Mucosa of rectum (tissue), 2 donors: Measurements from ENCODE around the gene APBA2.

Experiments
- H3K27ac ChIP-seq, 2 donors: one replicate each; pipeline ENCODE4 v1.7.0; 2013; ENCODE audit warnings: inconsistent platforms in 2 of 2, low read depth in 2 of 2, low read length in 2 of 2
- H3K27me3 ChIP-seq, 2 donors: one replicate each; pipeline ENCODE4 v1.7.0; 2013; ENCODE audit warnings: low read length in 2 of 2; ENCODE audit not compliant: control insufficient read depth in 2 of 2, insufficient read depth in 2 of 2
- H3K36me3 ChIP-seq, 2 donors: one replicate each; pipeline ENCODE4 v1.7.0; 2013; ENCODE audit warnings: low read length in 2 of 2; ENCODE audit not compliant: control insufficient read depth in 2 of 2, insufficient read depth in 2 of 2
- H3K4me1 ChIP-seq, 2 donors: one replicate each; pipeline ENCODE4 v1.7.0; 2013; ENCODE audit warnings: low read length in 2 of 2, mild to moderate bottlenecking in 1 of 2; ENCODE audit not compliant: control insufficient read depth in 2 of 2, insufficient read depth in 2 of 2
- H3K4me3 ChIP-seq, 2 donors: one replicate each; pipeline ENCODE4 v1.7.0; 2013; ENCODE audit warnings: low read length in 2 of 2
- H3K9ac ChIP-seq, 2 donors: one replicate each; pipeline ENCODE4 v1.7.0; 2013; ENCODE audit warnings: low read length in 2 of 2, low read depth in 1 of 2, mild to moderate bottlenecking in 1 of 2
- H3K9me3 ChIP-seq, 2 donors: one replicate each; pipeline ENCODE4 v1.7.0; 2013; ENCODE audit warnings: low read length in 2 of 2; ENCODE audit not compliant: control insufficient read depth in 2 of 2
- donor health status: healthy.
- donor health status: Normal muscosa, but diverticular disease.

The APBA2 gene

DNA sequence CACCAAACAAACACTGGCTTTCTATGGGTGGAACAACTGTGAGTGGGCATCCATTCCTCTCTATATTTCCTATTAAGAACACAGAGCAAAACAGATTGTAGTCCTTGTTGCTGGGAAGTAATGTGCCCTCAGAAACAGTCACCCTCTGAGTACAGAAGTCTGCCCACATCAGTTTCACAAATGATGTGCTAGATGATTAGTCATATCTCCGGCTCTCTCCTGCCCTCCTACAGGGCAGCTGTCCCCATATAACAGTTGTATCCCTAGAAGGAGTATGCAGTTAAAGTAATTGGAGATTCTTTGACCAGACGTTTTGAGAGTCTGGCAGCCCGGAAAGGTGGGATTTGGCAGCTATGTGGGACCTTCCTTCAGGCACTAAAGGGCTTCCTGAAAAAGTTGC is 159.9 kb downstream of the APBA2 start:
- Histone ChIP-seq H3K9ac (no peak overlapping the region), H3K36me3 (no peaks in the 10 kb centered on the region), H3K27me3 (no peaks in the 10 kb centered on the region), H3K4me3 (no peak overlapping the region), H3K27ac (no peak overlapping the region), H3K9me3 (no peaks in the 10 kb centered on the region), H3K4me1 (no peaks in the 10 kb centered on the region)

GRCh38 chr15:29046281-29046810 is 160.6 kb downstream of the APBA2 start:
- Histone ChIP-seq H3K36me3 (no peaks in the 10 kb centered on the region), H3K27me3 (no peaks in the 10 kb centered on the region), H3K27ac (no peak overlapping the region), H3K4me3 (no peak overlapping the region), H3K9me3 (no peaks in the 10 kb centered on the region), H3K4me1 (no peaks in the 10 kb centered on the region), H3K9ac (no peak overlapping the region)

- Histone ChIP-seq H3K36me3 (no peaks in the 10 kb centered on the region), H3K9ac (no peak overlapping the region), H3K27ac (no peak overlapping the region)
Observed at GRCh38 chr15:29046977-29047376, 161.2 kb downstream of the APBA2 start.

DNA sequence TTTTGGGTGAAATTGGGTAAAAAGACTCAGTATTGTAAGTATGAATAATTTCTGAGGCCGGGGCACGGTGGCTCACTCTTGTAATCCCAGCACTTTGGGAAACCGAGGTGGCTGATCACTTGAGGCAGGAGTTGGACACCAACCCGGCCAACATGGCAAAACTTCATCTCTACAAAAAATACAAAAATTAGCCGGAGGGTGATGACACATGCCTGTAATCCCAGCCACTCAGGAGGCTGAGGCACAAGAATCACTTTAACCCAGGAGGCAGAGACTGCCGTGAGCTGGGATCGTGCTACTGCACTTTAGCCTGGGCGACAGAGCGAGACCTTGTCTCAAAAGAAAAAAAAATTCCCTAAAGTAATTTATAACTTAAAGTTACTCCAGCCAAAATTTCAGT is 162.2 kb downstream of the APBA2 start:
- no peaks in the 10 kb centered on the region for H3K27me3 ChIP-seq
- no peak overlapping the region for H3K9ac ChIP-seq
- no peak overlapping the region for H3K4me3 ChIP-seq
- H3K4me1 ChIP-seq, result no peaks in the 10 kb centered on the region
- no peaks in the 10 kb centered on the region for H3K9me3 ChIP-seq
- H3K36me3 ChIP-seq, result no peaks in the 10 kb centered on the region
- no peak overlapping the region for H3K27ac ChIP-seq

More at GRCh38 chr15:29046977-29047376, 161.2 kb downstream of the APBA2 start:
- H3K9me3 ChIP-seq, result no peaks in the 10 kb centered on the region
- no peaks in the 10 kb centered on the region for H3K27me3 ChIP-seq
- no peaks in the 10 kb centered on the region for H3K4me1 ChIP-seq
- no peak overlapping the region for H3K4me3 ChIP-seq

GRCh38 chr15:29050870-29051269 is 165.1 kb downstream of the APBA2 start:
- Histone ChIP-seq H3K4me1 (no peaks in the 10 kb centered on the region), H3K36me3 (no peaks in the 10 kb centered on the region), H3K9me3 (no peaks in the 10 kb centered on the region), H3K4me3 (no peak overlapping the region), H3K9ac (no peak overlapping the region), H3K27me3 (no peaks in the 10 kb centered on the region), H3K27ac (no peak overlapping the region)

GRCh38 chr15:29051422-29051821 is 165.6 kb downstream of the APBA2 start:
- H3K9ac ChIP-seq, result no peak overlapping the region
- no peak overlapping the region for H3K27ac ChIP-seq
- H3K4me1 ChIP-seq, result no peaks in the 10 kb centered on the region
- no peak overlapping the region for H3K4me3 ChIP-seq
- no peaks in the 10 kb centered on the region for H3K9me3 ChIP-seq
- H3K27me3 ChIP-seq, result no peaks in the 10 kb centered on the region
- no peaks in the 10 kb centered on the region for H3K36me3 ChIP-seq

- Histone ChIP-seq H3K9ac (no peak overlapping the region), H3K27ac (no peak overlapping the region), H3K27me3 (no peaks in the 10 kb centered on the region), H3K4me3 (no peak overlapping the region), H3K9me3 (no peaks in the 10 kb centered on the region), H3K4me1 (no peaks in the 10 kb centered on the region), H3K36me3 (no peaks in the 10 kb centered on the region)
Observed at GRCh38 chr15:29053006-29053405, 167.2 kb downstream of the APBA2 start.

GRCh38 chr15:29053661-29054131 is 167.9 kb downstream of the APBA2 start:
- Histone ChIP-seq H3K27ac (no peak overlapping the region), H3K4me3 (no peak overlapping the region), H3K4me1 (no peaks in the 10 kb centered on the region), H3K9ac (no peak overlapping the region), H3K36me3 (no peaks in the 10 kb centered on the region), H3K9me3 (no peaks in the 10 kb centered on the region), H3K27me3 (no peaks in the 10 kb centered on the region)

DNA sequence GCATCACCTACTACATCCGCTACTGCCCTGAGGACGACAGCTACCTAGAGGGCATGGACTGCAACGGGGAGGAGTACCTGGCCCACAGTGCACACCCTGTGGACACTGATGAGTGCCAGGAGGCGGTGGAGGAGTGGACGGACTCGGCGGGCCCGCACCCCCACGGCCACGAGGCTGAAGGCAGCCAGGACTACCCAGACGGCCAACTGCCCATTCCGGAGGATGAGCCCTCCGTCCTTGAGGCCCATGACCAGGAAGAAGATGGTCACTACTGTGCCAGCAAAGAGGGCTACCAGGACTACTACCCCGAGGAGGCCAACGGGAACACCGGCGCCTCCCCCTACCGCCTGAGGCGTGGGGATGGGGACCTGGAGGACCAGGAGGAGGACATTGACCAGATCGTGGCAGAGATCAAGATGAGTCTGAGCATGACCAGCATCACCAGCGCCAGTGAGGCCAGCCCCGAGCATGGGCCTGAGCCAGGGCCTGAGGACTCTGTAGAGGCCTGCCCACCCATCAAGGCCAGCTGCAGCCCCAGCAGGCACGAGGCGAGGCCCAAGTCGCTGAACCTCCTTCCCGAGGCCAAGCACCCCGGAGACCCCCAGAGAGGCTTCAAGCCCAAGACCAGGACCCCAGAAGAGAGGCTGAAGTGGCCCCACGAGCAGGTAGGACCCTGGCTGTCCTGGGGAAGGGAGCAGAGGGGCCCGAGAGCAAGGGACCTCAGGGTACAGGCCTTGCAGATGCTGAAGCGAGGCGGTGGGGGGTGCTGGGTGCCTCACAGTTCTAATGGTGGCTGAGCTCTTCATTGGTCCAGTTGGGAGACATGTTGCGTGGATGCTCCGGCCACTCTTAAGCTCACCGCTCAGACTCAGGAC is 168.6 kb downstream of the APBA2 start:
- no peaks in the 10 kb centered on the region for H3K4me1 ChIP-seq
- H3K9ac ChIP-seq, result no peak overlapping the region
- H3K27ac ChIP-seq, result no peak overlapping the region
- H3K9me3 ChIP-seq, result no peaks in the 10 kb centered on the region
- H3K27me3 ChIP-seq, result no peaks in the 10 kb centered on the region
- H3K36me3 ChIP-seq, result no peaks in the 10 kb centered on the region
- H3K4me3 ChIP-seq, result no peak overlapping the region

DNA sequence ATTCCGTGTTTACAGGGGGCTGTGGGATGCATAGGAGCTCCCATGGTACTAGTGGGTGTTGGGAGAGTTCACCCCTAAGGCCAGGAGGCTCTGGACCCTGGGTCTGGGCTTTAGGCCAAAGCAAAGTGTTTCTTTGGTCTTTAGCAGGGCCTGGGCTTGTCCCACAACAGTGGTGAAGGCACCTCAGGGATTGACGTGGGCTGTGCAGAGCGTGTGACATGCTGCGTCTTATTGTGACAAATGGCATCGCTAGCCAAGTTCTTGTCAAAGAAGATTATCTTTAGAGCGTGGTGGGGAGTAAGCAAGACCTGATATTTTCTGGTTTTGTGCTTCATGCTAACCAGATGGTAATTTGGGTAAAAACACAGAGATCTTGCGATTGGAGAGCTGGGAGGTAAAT is 170.1 kb downstream of the APBA2 start:
- Histone ChIP-seq H3K27ac (no peak overlapping the region), H3K4me1 (no peaks in the 10 kb centered on the region), H3K9me3 (no peaks in the 10 kb centered on the region), H3K36me3 (no peaks in the 10 kb centered on the region), H3K27me3 (no peaks in the 10 kb centered on the region), H3K9ac (no peak overlapping the region), H3K4me3 (no peak overlapping the region)
